ENCODE data around the gene TNFRSF4. TPM values are rescaled to one million over a fixed set of nuclear protein-coding genes. Genes with fewer than 3 reads are reported as not detected.

TNFRSF4 gene
- total RNA-seq, 1 donor, result 0.43 TPM

DNA sequence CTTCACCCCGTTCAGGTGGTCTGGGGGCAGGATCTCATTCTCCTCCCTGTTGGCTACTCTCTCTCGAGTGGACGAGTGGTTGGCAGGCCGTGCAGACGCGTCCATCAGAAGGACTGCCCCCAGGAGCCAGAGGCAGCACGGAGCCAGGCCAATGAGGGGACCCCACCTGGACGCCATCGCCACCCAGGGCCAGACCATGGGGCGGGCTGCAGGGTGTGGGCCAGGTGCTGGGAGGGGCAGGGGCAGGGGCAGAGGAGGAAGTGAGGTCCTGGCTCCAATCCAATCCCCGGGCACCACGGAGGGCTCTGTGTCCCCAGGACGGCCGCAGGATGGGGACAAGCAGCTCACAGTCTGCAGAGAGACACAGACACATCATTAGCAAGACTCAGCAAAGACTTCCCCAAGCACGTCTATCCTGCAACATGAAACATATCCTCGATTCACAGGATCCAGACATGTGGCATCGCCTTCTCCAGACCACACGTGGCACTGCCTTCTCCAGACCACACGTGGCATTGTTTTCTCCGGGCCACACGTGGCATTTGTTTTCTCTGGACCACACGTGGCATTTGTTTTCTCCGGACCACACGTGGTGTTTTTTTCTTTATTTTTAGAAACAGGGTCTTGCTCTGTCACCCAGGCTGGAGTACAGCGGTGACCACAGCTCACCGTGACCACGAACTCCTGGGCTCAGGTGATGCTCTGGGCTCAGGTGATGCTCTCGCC lies 14.8 kb upstream of the TNFRSF4 start:
- DNase-seq (ENCODE audit: low read depth), result no peak
- no peak overlapping the region for H3K4me3 ChIP-seq (ENCODE audit: low read depth, low read length)
- TF ChIP-seq, protein P1, sequence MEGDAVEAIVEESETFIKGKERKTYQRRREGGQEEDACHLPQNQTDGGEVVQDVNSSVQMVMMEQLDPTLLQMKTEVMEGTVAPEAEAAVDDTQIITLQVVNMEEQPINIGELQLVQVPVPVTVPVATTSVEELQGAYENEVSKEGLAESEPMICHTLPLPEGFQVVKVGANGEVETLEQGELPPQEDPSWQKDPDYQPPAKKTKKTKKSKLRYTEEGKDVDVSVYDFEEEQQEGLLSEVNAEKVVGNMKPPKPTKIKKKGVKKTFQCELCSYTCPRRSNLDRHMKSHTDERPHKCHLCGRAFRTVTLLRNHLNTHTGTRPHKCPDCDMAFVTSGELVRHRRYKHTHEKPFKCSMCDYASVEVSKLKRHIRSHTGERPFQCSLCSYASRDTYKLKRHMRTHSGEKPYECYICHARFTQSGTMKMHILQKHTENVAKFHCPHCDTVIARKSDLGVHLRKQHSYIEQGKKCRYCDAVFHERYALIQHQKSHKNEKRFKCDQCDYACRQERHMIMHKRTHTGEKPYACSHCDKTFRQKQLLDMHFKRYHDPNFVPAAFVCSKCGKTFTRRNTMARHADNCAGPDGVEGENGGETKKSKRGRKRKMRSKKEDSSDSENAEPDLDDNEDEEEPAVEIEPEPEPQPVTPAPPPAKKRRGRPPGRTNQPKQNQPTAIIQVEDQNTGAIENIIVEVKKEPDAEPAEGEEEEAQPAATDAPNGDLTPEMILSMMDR (IDR thresholded peaks at IDR 0.05; ENCODE audit: insufficient read depth, low read depth, low read length), result no peak

DNA sequence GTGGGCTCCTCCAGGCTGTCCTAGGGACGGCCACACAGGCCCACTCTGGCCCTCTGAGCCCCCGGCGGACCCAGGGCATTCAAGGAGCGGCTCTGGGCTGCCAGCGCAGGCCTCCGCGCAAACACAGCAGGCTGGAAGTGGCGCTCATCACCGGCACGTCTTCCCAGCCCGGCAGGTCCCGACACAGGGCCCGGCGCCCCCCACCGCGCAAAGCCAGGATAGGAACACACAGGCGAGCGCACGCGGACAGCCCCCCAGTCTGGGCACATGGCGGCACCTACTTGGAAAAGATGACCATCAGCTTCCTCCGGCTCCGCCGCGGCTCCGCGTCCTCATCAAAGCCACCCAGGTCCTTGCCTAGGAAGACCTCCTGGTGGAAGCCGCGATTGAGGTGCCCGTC lies 14.2 kb upstream of the TNFRSF4 start:
- no peak overlapping the region for H3K4me3 ChIP-seq (ENCODE audit: low read depth, low read length)
- no peak for DNase-seq (ENCODE audit: low read depth)
- TF ChIP-seq, protein P1 (IDR thresholded peaks at IDR 0.05; ENCODE audit: insufficient read depth, low read depth, low read length), result no peak

DNA sequence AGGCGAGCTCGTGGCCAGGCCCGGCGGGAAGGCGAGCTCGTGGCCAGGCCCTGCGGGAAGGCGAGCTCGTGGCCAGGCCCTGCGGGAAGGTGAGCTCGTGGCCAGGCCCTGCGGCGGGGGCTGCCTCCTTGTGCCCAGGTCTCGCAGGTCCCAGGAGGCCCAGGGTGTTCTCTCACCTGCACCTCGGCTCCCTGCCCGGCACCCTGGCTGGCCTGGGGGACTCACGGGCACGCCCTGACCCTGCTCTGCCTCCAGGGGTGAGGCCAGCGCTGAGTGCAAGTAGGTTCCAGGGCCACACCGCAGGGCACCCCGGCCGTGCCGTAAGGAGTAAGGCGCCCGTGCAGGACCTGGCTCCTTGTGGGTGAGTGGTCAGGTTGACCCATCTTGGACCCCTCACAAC lies 13.4 kb upstream of the TNFRSF4 start:
- TF ChIP-seq, protein P1 (IDR thresholded peaks at IDR 0.05; ENCODE audit: insufficient read depth, low read depth, low read length), result no peak
- no peak overlapping the region for H3K4me3 ChIP-seq (ENCODE audit: low read depth, low read length)
- DNase-seq (ENCODE audit: low read depth), result no peak

DNA sequence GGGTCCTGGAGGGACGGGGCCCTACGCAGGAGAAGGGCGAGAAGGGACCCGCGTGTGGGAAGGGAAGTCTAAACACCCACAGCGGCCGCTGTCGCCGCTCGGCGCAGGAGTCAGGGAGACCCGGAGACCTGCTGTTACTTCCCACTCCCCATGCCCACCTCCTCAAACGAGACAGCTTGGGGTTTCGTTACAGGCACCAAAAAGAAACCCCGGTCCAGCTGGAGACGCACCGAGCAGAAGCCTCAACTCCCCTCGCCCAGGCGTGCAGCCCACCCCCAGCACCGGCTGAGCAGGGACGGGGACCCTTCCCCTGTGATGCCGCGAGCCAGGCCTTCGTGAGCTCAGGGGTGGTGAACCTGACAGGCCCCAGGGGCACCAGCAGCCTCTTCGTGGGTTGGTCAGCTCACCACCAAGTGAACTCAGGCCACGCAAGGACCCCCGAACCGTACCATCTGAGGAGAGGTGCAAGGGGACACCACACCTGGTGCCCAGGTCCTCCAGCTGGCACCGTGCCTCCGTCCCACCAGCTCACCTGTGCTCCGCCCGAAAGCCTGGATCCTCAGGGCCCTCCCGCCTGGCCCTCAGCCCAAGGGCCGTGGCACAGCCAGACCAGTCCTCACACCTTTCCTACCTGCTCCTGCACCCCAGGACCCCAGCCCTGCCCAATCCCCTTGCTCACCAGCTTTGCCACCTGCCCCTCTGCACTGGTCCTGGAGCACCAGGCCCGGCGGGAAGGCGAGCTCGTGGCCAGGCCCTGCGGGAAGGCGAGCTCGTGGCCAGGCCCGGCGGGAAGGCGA lies 12.8 kb upstream of the TNFRSF4 start:
- TF ChIP-seq, protein P1 (IDR thresholded peaks at IDR 0.05; ENCODE audit: insufficient read depth, low read depth, low read length), result no peak
- no peak for DNase-seq (ENCODE audit: low read depth)
- H3K4me3 ChIP-seq (ENCODE audit: low read depth, low read length), result no peak overlapping the region

DNA sequence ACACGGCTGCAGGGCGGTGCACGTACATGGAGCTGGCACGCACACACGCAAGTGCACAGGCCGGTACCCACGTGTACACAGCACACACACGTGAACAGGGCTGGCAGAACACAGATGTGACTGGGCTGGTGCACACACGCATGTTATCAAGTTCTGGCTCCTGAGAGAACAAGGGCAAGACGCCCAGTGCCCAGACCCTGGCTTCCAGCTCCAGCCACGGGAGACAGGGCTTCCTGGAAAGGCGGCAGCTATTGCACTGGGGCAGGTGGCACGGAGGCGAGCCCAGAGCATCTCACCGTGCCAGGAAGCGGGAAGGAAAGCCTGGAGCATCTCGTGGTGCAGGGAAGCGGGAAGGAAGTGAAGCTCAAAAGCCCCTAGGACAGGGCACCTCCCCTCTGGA lies 12.0 kb upstream of the TNFRSF4 start:
- TF ChIP-seq, protein P1 (IDR thresholded peaks at IDR 0.05; ENCODE audit: insufficient read depth, low read depth, low read length), result no peak
- no peak for DNase-seq (ENCODE audit: low read depth)
- no peak overlapping the region for H3K4me3 ChIP-seq (ENCODE audit: low read depth, low read length)

DNA sequence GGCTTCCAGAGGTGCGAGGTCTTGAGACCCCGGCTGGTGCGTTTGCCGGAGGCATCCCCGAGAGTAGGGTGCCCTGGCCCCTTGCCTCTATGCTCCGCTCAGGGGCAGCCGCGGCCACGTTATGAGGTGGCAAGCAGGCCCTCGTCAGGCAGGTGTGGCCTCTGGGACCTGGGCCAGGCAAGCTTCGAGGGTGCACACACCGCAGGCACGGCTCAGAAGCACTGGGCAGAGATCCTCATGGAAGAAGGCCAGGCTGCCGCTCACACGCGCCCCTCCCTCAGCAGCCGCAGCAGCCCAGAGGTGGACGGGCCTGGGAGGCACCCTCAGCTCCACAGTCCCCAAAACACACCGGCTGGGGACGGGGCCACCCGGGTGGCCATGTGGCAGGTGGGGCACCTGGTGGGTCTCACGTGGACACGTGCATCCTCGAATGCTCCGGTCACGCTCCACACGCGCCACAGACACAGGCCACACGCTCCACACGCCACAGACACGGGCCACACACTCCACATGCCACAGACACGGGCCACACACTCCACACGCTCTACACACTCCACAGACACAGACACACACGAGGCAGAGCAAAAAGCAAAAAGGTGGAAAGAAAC lies 11.4 kb upstream of the TNFRSF4 start:
- TF ChIP-seq, protein P1 (IDR thresholded peaks at IDR 0.05; ENCODE audit: insufficient read depth, low read depth, low read length), result no peak
- DNase-seq (ENCODE audit: low read depth), result no peak
- no peak overlapping the region for H3K4me3 ChIP-seq (ENCODE audit: low read depth, low read length)
